Subcutaneous adipose tissue (tissue), 4 donors: Measurements from ENCODE around the gene TNFAIP2. TPM values are rescaled to one million over a fixed set of nuclear protein-coding genes. Genes with fewer than 3 reads are reported as not detected.

Source experiments
- total RNA-seq, 4 donors: library from RNA; depleted of rRNA; stranded (reverse); fragments of >200 nt; gene quantifications; one replicate each; pipeline ENCODE4 v1.1.0, GENCODE V29; 2016
- TF ChIP-seq, protein P1 (sequence below): fragments of 450-650 bp; IDR thresholded peaks from one replicate; pipeline ENCODE4 v1.5.1; 2016; ENCODE audit warnings: low read depth, mild to moderate bottlenecking, control low read depth, antibody characterized with exemption, moderate library complexity

Gene TNFAIP2
- total RNA-seq, 4 donors from 2014 or later: 54.7 to 145 (median 65.4) TPM

DNA sequence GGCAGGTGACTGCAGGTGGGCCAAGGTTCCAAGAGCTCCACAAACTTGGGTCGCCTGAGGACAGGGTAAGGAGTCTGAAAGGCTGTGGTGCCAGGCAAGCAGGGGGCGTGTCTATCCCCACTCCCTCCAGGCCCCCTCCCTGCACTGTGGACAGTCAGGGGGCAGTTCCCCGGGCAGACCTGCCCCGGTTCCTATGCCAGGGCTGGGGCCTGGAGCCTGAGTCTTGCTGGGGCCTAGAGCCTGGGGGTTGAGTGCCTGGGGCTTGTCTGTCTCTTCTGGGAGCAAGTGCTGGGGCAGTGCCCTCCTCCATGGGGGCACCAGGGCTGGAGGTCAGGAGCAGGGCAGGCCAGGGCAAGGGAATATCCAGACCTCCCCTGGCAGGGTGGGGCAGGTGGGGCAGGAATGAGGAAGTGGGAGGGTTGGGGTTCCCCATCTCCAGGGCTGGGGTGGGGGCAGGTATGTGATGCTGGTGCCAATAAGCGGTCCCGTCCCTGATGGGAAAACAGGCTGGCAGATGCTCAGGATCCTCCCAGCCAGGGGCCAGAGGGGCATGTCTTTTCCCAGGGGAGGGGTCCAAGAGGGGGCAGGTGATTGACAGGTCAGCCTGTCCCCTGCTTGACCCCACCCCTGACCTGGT, 11.9 kb upstream of the TNFAIP2 start:
- TF ChIP-seq, protein P1, sequence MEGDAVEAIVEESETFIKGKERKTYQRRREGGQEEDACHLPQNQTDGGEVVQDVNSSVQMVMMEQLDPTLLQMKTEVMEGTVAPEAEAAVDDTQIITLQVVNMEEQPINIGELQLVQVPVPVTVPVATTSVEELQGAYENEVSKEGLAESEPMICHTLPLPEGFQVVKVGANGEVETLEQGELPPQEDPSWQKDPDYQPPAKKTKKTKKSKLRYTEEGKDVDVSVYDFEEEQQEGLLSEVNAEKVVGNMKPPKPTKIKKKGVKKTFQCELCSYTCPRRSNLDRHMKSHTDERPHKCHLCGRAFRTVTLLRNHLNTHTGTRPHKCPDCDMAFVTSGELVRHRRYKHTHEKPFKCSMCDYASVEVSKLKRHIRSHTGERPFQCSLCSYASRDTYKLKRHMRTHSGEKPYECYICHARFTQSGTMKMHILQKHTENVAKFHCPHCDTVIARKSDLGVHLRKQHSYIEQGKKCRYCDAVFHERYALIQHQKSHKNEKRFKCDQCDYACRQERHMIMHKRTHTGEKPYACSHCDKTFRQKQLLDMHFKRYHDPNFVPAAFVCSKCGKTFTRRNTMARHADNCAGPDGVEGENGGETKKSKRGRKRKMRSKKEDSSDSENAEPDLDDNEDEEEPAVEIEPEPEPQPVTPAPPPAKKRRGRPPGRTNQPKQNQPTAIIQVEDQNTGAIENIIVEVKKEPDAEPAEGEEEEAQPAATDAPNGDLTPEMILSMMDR: no peak

DNA sequence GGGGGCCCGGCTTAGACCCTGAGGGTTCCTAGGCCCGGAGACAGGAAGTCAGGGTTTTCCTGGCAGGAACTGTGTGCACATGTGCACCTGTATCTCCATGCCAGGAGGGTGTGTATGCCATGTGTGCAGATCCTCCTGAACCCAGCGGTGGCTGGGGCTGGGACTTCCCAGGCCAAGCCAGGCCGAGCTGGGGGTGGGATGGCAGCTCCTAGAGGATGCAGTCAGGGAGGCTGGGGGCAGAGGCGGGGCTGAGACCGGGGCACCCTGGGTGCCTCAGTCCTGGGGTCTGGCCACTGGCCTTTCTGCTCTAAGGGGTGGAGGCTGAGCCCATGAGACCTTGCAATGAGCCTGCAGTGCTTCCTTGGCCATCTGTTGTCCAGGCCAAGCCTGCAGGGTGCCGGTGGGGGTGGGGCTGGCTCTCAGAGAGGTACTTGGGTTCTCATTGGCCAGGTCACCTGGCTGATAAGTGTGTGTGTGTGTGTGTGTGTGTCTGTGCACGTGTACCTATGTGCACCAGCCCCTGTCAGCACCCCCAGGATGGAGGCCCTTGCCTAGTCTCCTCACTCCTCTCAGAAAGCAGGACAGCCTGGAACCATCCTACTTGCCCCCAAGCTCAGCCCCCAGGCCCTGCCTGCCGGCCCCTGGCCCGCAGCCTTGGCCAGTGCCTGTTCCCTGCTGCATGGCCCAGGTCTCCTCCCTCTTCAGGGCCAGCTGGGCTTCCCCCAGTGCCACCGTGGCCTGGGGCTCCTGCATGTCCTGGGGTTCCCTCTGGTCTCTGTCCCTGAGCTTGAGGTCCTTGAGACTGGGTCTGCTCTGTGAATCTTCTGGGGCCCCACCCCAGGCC, 10.6 kb upstream of the TNFAIP2 start:
- TF ChIP-seq, protein P1: no peak

DNA sequence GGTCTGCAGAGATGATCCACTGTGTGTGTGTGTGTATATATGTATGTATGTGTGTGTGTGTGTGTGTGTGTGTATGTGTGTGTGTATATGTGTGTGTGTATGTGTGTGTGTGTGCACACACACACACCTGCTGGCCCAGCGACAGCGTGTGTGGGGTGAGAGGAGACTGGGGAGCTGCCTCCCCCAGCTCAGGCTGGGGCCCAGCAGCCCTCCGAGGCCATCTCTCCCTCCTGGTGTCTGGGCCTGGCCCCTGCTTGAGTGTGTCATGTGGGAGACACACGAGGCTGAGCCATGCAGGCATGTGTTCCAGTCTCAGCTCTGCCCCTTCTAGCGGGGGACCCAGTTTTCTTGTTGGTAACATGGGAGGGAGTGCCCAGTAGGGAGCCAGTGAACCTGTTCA, 10.0 kb upstream of the TNFAIP2 start:
- TF ChIP-seq, protein P1: no peak

DNA sequence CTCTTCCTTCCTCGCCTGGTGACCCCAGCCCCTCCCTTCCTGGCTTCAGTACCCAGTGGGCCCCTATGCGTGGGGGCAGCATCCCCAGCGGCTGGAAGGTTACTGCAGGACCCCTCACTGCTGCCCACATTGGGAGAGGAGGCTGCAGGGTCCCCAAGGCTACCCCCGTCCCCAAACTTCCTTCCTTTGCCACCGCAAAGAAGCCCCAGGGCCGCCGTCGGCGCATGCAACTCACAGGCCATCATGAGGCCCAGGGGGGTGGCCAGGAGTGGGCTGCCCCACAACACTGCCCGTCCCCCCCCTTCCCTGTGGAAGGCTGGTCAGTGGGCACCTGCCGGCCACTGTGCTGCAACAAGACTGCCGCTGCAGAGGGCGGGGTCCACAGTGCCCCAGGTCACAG, 9.5 kb upstream of the TNFAIP2 start:
- TF ChIP-seq, protein P1: no peak

DNA sequence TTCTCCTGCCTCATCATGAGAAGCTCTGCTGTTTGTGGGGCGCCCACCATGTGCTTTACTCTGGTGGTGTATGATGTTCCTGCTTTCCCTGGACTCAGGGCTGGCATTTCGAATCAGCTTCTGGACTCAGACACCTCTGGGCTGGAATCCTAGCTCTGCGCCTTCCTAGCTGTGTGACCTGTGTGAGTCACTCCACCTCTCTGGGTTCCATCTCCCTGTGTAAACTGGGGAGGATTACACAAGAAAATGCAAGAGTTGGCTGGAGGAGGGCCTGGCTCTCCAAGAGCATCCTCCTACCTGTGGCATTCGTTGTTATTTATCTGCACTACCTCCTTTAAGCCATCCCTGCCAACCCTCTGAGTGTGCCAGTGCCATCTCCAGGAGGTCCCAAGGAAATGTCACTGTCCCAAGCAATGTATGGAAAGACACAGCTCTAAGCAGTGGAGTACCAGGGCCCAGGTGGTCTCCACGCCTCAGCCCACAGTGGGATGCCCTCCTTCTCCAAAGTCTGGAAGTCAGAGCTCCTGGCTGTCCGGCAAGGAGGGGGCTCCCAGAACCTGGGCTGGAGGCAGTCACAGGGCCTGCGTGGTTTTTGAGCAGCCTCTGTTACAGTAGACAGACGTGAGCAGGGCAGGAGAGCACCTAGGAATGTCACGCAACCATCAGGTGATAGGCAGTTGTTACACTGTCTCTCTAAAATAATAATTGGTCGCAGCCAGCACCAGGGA, 7.3 kb upstream of the TNFAIP2 start:
- TF ChIP-seq, protein P1: no peak

DNA sequence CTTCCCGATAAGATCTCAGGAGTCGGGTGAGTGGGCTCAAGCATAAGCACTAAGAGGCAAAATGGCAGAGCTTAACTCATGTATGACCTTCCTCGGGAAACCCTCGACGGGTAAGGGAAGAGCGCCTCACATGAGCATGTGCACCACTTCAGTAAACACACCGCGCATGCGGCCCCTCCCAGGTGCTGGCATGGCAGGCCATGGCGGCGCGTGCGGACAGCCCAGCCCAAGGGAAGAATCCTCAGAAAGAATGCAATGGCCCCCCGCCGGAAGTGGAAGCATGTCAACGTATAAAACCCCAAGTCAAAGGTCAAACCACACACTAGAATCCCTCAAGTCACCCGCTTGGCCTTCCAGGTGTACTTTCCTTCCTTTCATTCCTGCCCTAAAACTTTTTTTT, 6.6 kb upstream of the TNFAIP2 start:
- TF ChIP-seq, protein P1: no peak
